ENCODE results near the gene ITPK1.

GRCh38 chr14:93073910-93074769, 41.6 kb downstream of the ITPK1 start:
- no peak for TF ChIP-seq EZH2 (IDR thresholded peaks at IDR 0.05; ENCODE audit: borderline replicate concordance, low read length)
- TF ChIP-seq CTCF (conservative IDR thresholded peaks at IDR 0.05 in 1 of 2, IDR thresholded peaks at IDR 0.05 in 1 of 2; ENCODE audit: extremely low read depth in 1 of 2, insufficient read depth in 1 of 2, low read depth in 1 of 2, low read length in 2 of 2) = no peak

All from mammary epithelial cell (primary cell).